ENCODE data around the gene FGFRL1.

FGFRL1 gene

GRCh38 chr4:982291-982690, 29.1 kb upstream of the FGFRL1 start:
- H3K9ac ChIP-seq (ENCODE audit: insufficient read length, low read depth), result no peak overlapping the region
- H3K36me3 ChIP-seq (ENCODE audit: insufficient read depth, insufficient read length, low read length), result no peaks in the 10 kb centered on the region
- H3K9me3 ChIP-seq (ENCODE audit: insufficient read depth, low read length), result no peaks in the 10 kb centered on the region
- H3K4me3 ChIP-seq (ENCODE audit: insufficient read length, low read depth), result no peak overlapping the region
- peaks cover 2% of the 10 kb centered on the region for H3K4me1 ChIP-seq (ENCODE audit: insufficient read depth, insufficient read length)
- no peak for DNase-seq (ENCODE audit: low read depth, low spot score)
- H3K27me3 ChIP-seq (ENCODE audit: insufficient read depth, insufficient read length), result peaks cover 14% of the 10 kb centered on the region
- no peak for TF ChIP-seq ZNF274 (IDR thresholded peaks at IDR 0.05; ENCODE audit: low read depth, low read length)
- TF ChIP-seq SUZ12 (IDR thresholded peaks at IDR 0.05; ENCODE audit: extremely low read depth, insufficient read depth, insufficient read length), result no peak
- no peak for TF ChIP-seq YY1 (IDR thresholded peaks at IDR 0.05; ENCODE audit: insufficient read depth, insufficient read length)

DNA sequence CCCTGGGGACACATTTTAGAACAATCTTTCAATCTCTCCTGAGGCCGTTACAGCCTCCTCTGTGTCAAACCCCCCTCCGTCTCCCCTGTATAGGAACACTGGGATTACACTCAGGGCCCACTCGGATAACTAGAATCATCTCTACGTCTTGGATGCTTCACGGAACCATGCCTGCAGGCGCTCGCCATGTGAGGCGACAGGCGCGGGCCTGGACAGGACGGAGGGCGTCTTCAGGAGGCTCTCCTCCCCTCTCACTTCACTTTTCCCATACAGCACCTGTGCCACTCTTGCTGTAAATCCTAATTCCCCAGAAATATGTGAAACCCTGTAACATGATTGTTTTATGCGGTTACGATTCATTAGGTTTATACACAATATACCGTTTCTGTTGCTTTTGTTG, 28.6 kb upstream of the FGFRL1 start:
- Histone ChIP-seq H3K36me3 (ENCODE audit: insufficient read depth, insufficient read length, low read length) (no peaks in the 10 kb centered on the region), H3K27me3 (ENCODE audit: insufficient read depth, insufficient read length) (peaks cover 14% of the 10 kb centered on the region), H3K4me1 (ENCODE audit: insufficient read depth, insufficient read length) (peaks cover 4% of the 10 kb centered on the region), H3K9ac (ENCODE audit: insufficient read length, low read depth) (no peak overlapping the region), H3K9me3 (ENCODE audit: insufficient read depth, low read length) (no peaks in the 10 kb centered on the region), H3K4me3 (ENCODE audit: insufficient read length, low read depth) (no peak overlapping the region)
- no peak for DNase-seq (ENCODE audit: low read depth, low spot score)
- no peak for TF ChIP-seq SUZ12 (IDR thresholded peaks at IDR 0.05; ENCODE audit: extremely low read depth, insufficient read depth, insufficient read length)
- no peak for TF ChIP-seq YY1 (IDR thresholded peaks at IDR 0.05; ENCODE audit: insufficient read depth, insufficient read length)
- TF ChIP-seq ZNF274 (IDR thresholded peaks at IDR 0.05; ENCODE audit: low read depth, low read length), result no peak

DNA sequence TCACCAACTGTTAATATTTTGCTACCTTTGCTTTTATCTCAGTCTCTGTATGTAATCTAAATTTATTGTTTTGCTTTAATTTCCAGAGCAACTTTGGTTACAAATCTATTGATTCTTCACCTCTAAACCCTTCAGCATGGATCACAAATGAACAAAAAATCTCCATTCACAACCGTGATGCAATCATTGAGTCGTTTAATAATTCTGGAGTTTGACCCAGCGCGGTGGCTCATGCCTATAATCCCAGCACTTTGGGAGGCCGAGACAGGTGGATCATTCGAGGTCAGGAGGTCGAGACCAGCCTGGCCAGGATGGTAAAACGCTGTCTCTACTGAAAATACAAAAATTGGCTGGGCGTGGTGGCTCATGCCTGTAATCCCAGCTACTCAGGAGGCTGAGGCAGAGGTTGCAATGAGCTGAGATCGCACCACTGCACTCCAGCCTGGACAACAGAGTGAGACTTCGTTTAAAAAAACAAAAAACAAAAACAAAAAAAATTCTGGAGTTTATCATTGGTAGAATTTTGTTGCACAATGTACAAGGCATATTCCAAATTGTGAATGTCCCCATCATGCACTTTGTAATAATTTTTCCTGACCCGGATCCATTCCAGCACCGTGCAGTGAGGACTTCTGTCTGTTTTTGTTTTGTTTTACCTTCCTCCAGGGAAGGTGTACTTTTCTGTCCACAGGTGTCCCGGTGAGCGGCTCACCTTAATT, 26.9 kb upstream of the FGFRL1 start:
- Histone ChIP-seq H3K9me3 (ENCODE audit: insufficient read depth, low read length) (no peaks in the 10 kb centered on the region), H3K27me3 (ENCODE audit: insufficient read depth, insufficient read length) (peaks cover 14% of the 10 kb centered on the region), H3K4me3 (ENCODE audit: insufficient read length, low read depth) (no peak overlapping the region), H3K4me1 (ENCODE audit: insufficient read depth, insufficient read length) (peaks cover 9% of the 10 kb centered on the region), H3K36me3 (ENCODE audit: insufficient read depth, insufficient read length, low read length) (no peaks in the 10 kb centered on the region), H3K9ac (ENCODE audit: insufficient read length, low read depth) (peak overlapping the region; percentile 37)
- TF ChIP-seq YY1 (IDR thresholded peaks at IDR 0.05; ENCODE audit: insufficient read depth, insufficient read length) (no peak), ZNF274 (IDR thresholded peaks at IDR 0.05; ENCODE audit: low read depth, low read length) (no peak), SUZ12 (IDR thresholded peaks at IDR 0.05; ENCODE audit: extremely low read depth, insufficient read depth, insufficient read length) (no peak)
- no peak for DNase-seq (ENCODE audit: low read depth, low spot score)

- Histone ChIP-seq H3K9me3 (ENCODE audit: insufficient read depth, low read length) (no peaks in the 10 kb centered on the region), H3K36me3 (ENCODE audit: insufficient read depth, insufficient read length, low read length) (peaks cover 5% of the 10 kb centered on the region), H3K4me3 (ENCODE audit: insufficient read length, low read depth) (no peak overlapping the region), H3K27me3 (ENCODE audit: insufficient read depth, insufficient read length) (peaks cover 14% of the 10 kb centered on the region), H3K9ac (ENCODE audit: insufficient read length, low read depth) (peak overlapping the region; percentile 37), H3K4me1 (ENCODE audit: insufficient read depth, insufficient read length) (peaks cover 9% of the 10 kb centered on the region)
- no peak for DNase-seq (ENCODE audit: low read depth, low spot score)
- TF ChIP-seq SUZ12 (IDR thresholded peaks at IDR 0.05; ENCODE audit: extremely low read depth, insufficient read depth, insufficient read length) (no peak), YY1 (IDR thresholded peaks at IDR 0.05; ENCODE audit: insufficient read depth, insufficient read length) (no peak), ZNF274 (IDR thresholded peaks at IDR 0.05; ENCODE audit: low read depth, low read length) (no peak)
Measured at GRCh38 chr4:985123-985830, 26.1 kb upstream of the FGFRL1 start.

GRCh38 chr4:986428-986878, 25.0 kb upstream of the FGFRL1 start:
- Histone ChIP-seq H3K36me3 (ENCODE audit: insufficient read depth, insufficient read length, low read length) (peaks cover 7% of the 10 kb centered on the region), H3K27me3 (ENCODE audit: insufficient read depth, insufficient read length) (peaks cover 14% of the 10 kb centered on the region), H3K4me1 (ENCODE audit: insufficient read depth, insufficient read length) (peaks cover 9% of the 10 kb centered on the region), H3K9me3 (ENCODE audit: insufficient read depth, low read length) (no peaks in the 10 kb centered on the region), H3K9ac (ENCODE audit: insufficient read length, low read depth) (peak overlapping the region; percentile 83), H3K4me3 (ENCODE audit: insufficient read length, low read depth) (peak overlapping the region; percentile 67)
- TF ChIP-seq ZNF274 (IDR thresholded peaks at IDR 0.05; ENCODE audit: low read depth, low read length), result no peak
- no peak for TF ChIP-seq SUZ12 (IDR thresholded peaks at IDR 0.05; ENCODE audit: extremely low read depth, insufficient read depth, insufficient read length)
- TF ChIP-seq YY1 (IDR thresholded peaks at IDR 0.05; ENCODE audit: insufficient read depth, insufficient read length), result no peak
- DNase-seq (ENCODE audit: low read depth, low spot score), result no peak

DNA sequence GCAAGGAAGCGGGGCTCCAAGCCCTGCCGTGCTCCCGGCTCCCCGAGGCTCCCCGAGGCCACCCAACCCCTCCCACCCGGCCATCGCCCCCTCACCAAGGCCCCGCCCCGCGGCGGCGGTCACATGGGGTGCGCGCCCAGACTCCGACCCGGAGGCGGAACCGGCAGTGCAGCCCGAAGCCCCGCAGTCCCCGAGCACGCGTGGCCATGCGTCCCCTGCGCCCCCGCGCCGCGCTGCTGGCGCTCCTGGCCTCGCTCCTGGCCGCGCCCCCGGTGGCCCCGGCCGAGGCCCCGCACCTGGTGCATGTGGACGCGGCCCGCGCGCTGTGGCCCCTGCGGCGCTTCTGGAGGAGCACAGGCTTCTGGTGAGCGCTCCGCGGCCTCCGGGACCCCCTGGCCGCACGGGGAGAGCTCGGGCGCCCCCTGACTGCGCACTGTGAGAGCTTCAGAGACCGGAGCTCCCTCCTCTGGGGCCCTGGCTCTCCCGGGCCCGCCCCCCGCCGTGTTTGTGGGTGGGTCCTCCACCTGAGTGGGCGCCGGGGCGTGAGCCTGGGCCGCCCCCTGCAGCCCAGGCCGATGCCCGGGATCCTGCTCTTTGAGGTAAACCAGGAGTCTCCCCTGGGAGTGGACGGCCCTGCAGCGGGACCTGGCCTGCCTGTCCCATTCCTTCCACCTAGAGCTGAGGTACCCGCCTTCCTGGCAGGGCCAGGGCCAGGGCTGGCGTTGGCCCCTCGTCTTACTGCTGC, 24.4 kb upstream of the FGFRL1 start, which contains the start of gene IDUA:
TSS of gene IDUA (plus strand) at position 166 of the 745 bp plus-strand sequence. CDS start at position 207, 41 bp downstream.
- peak within 1 kb of the TSS; percentile 83 for H3K9ac ChIP-seq (ENCODE audit: insufficient read length, low read depth)
- peaks cover 9% of the 10 kb centered on the region for H3K4me1 ChIP-seq (ENCODE audit: insufficient read depth, insufficient read length)
- H3K27me3 ChIP-seq (ENCODE audit: insufficient read depth, insufficient read length), result peaks cover 14% of the 10 kb centered on the region
- DNase-seq (ENCODE audit: low read depth, low spot score), result no peak
- TF ChIP-seq SUZ12 (IDR thresholded peaks at IDR 0.05; ENCODE audit: extremely low read depth, insufficient read depth, insufficient read length) (no peak), YY1 (IDR thresholded peaks at IDR 0.05; ENCODE audit: insufficient read depth, insufficient read length) (no peak), ZNF274 (IDR thresholded peaks at IDR 0.05; ENCODE audit: low read depth, low read length) (no peak)
- no peaks in the 10 kb centered on the region for H3K9me3 ChIP-seq (ENCODE audit: insufficient read depth, low read length)
- peaks cover 7% of the 10 kb centered on the region for H3K36me3 ChIP-seq (ENCODE audit: insufficient read depth, insufficient read length, low read length)
- peak within 1 kb of the TSS; percentile 67 for H3K4me3 ChIP-seq (ENCODE audit: insufficient read length, low read depth)
